ENCODE results near the gene SORCS2. TPM values are rescaled to one million over a fixed set of nuclear protein-coding genes. Genes with fewer than 3 reads are reported as not detected.

The SORCS2 gene
- total and polyA plus RNA-seq, 2 of the 8 experiments (the other 6 are each of a cell fraction or from before 2014, with no cell fraction given): 0.36 to 1.8 TPM

- ChIA-PET CTCF (ENCODE audit: partially characterized antibody) (interaction anchor here (0.7 kb wide), 1 partner anchor 10 kb away, joined by 3 read pairs; no protein-coding TSS in a partner anchor), POLR2A (ENCODE audit: partially characterized antibody) (no interaction called here)
- Histone ChIP-seq H3K23me2 (ENCODE audit: low read depth, low read length) (peaks cover 15% of the 10 kb centered on the region; the same call in 1 of the 2 replicates), H2AFZ (ENCODE audit: low read length) (no peak overlapping the region), H3K4me2 (ENCODE audit: insufficient read depth in 1 of 2, low read depth in 2 of 2, low read length in 2 of 2) (no peak overlapping the region), H3K23ac (ENCODE audit: insufficient read length) (no peak overlapping the region), H2AK5ac (ENCODE audit: low read depth, low read length) (no peak overlapping the region; the same call in 1 of the 2 replicates), H3K79me2 (ENCODE audit: control insufficient read depth in 1 of 2, insufficient read depth in 2 of 2, low read length in 2 of 2) (no peaks in the 10 kb centered on the region), H2BK15ac (ENCODE audit: low read length) (no peak overlapping the region), H2BK12ac (ENCODE audit: low read depth, low read length) (no peak overlapping the region), H4K8ac (ENCODE audit: extremely low read depth, insufficient read depth, low read length) (no peak overlapping the region), H2BK20ac (ENCODE audit: low read length) (no peak overlapping the region), H3K27ac (ENCODE audit: low read depth, low read length) (no peak overlapping the region), H4K20me1 (replicated peaks in 1 of 2; ENCODE audit: control insufficient read depth in 1 of 2, insufficient read depth in 2 of 2, low read length in 2 of 2) (peaks cover 0 to 11% of the 10 kb centered on the region in 2 experiments), H3K9ac (replicated peaks in 1 of 4; ENCODE audit: extremely low read depth in 1 of 4, low read depth in 3 of 4, low read length in 3 of 4) (no peak overlapping the region), H3K27me3 (replicated peaks in 1 of 4; ENCODE audit: control insufficient read depth in 3 of 4, extremely low read depth in 1 of 4, insufficient read depth in 3 of 4, low read length in 3 of 4) (no peaks in the 10 kb centered on the region), H3K9me3 (ENCODE audit: insufficient read depth in 2 of 2, low read depth in 1 of 2, low read length in 1 of 2) (peaks cover 0 to 3% of the 10 kb centered on the region in 2 experiments; a peak in 1 of 4 replicates), H3K36me3 (ENCODE audit: control insufficient read depth in 2 of 4, insufficient read depth in 4 of 4, low read length in 3 of 4) (no peaks in the 10 kb centered on the region), H3K18ac (ENCODE audit: extremely low read depth, low read length) (no peak overlapping the region), H3K4ac (replicated peaks; ENCODE audit: insufficient read length, low read depth, low read length) (no peak overlapping the region), H3K14ac (ENCODE audit: insufficient read length) (no peak overlapping the region), H3K4me3 (ENCODE audit: extremely low read depth in 1 of 4, insufficient read depth in 2 of 4, low read depth in 3 of 4, low read length in 4 of 4) (no peak overlapping the region), H4K91ac (replicated peaks; ENCODE audit: insufficient read length, low read length) (no peak overlapping the region), H3K79me1 (ENCODE audit: low read depth, low read length) (no peaks in the 10 kb centered on the region), H3K56ac (replicated peaks; ENCODE audit: insufficient read length, low read depth, low read length) (peak overlapping the region; percentile 59), H2BK120ac (replicated peaks; ENCODE audit: low read depth, low read length) (no peak overlapping the region), H3K4me1 (replicated peaks in 1 of 4; ENCODE audit: control insufficient read depth in 3 of 4, insufficient read depth in 4 of 4, low read length in 3 of 4) (no peaks in the 10 kb centered on the region; a peak in 1 of 7 replicates), H4K5ac (ENCODE audit: insufficient read length, low read depth, low read length) (no peak overlapping the region), H2BK5ac (ENCODE audit: low read depth, low read length) (no peak overlapping the region)
- TF ChIP-seq MAX (IDR thresholded peaks at IDR 0.05) (no peak), CEBPB (IDR thresholded peaks at IDR 0.05; ENCODE audit: low read depth, low read length) (no peak), RBBP5 (IDR thresholded peaks at IDR 0.05; ENCODE audit: borderline replicate concordance, low read depth, low read length) (no peak), POLR2AphosphoS5 (IDR thresholded peaks at IDR 0.05; ENCODE audit: low read depth, low read length) (no peak), MAFK (IDR thresholded peaks at IDR 0.05; ENCODE audit: low read depth, low read length) (no peak), EGR1 (IDR thresholded peaks at IDR 0.05; ENCODE audit: borderline replicate concordance, low read depth, low read length) (no peak), KDM1A (IDR thresholded peaks at IDR 0.05; ENCODE audit: borderline replicate concordance, low read length) (no peak), CBX5 (IDR thresholded peaks at IDR 0.05; ENCODE audit: low read depth, low read length) (no peak), HDAC6 (IDR thresholded peaks at IDR 0.05; ENCODE audit: low read depth, low read length) (no peak), NANOG (IDR thresholded peaks at IDR 0.05; ENCODE audit: insufficient read depth, low read depth, low read length, poor library complexity, severe bottlenecking) (no peak), CHD1 (IDR thresholded peaks at IDR 0.05; ENCODE audit: low read depth, low read length) (no peak), TBP (IDR thresholded peaks at IDR 0.05; ENCODE audit: low read depth, low read length) (no peak), GABPA (IDR thresholded peaks at IDR 0.05; ENCODE audit: borderline replicate concordance, insufficient read depth, low read length) (no peak), CREB1 (IDR thresholded peaks at IDR 0.05) (no peak), RFX5 (IDR thresholded peaks at IDR 0.05; ENCODE audit: borderline replicate concordance, low read depth, low read length) (no peak), BACH1 (IDR thresholded peaks at IDR 0.05; ENCODE audit: low read length) (no peak)
- DNase-seq (ENCODE audit: low read depth in 1 of 2, low spot score in 2 of 2): no peak
- WGBS, 2 experiments (ENCODE audit: extremely low coverage in 1 of 2, insufficient coverage in 1 of 2, insufficient read length in 1 of 2, insufficient replicate concordance in 2 of 2, low coverage in 1 of 2, low lambda C conversion rate in 2 of 2, missing lambda C conversion rate in 1 of 2): 88 to 96% methylated on average over 3 to 4 of the region's 4 CpGs
- no peak for FAIRE-seq
These were observed 373.1 kb downstream of the SORCS2 start for GRCh38 chr4:7565483-7565882.
